ENCODE measurements around the gene APOD. TPM values are rescaled to one million over a fixed set of nuclear protein-coding genes. Genes with fewer than 3 reads are reported as not detected.

Gene APOD
- total and polyA plus RNA-seq, 4 donors = 4.7 to 85.8 (median 21.3) TPM

GRCh38 chr3:195597848-195598247 lies 14.1 kb upstream of the APOD start:
- peak overlapping the region in 1 of 2 donors; percentile 30 for H3K27ac ChIP-seq (ENCODE audit: low read depth in 1 of 2, low read length in 1 of 2)
- peaks cover 0 to 13% (median 5%) of the 10 kb centered on the region in 5 donors for H3K4me1 ChIP-seq (ENCODE audit: control insufficient read depth in 5 of 5, insufficient read depth in 5 of 5, low read length in 5 of 5)
- 68 to 69% methylated on average over 6 of the region's 6 CpGs for WGBS, 2 donors
- no peak overlapping the region for H3K4me3 ChIP-seq
- ATAC-seq (ENCODE audit: insufficient read depth, low FRiP score) (no peak), DNase-seq (peak in 2 of 3 donors; percentile 53 to 58)
- H3K27me3 ChIP-seq (ENCODE audit: control insufficient read depth in 3 of 3, insufficient read depth in 3 of 3, low read length in 2 of 3) = no peaks in the 10 kb centered on the region
- no peaks in the 10 kb centered on the region for H3K36me3 ChIP-seq (ENCODE audit: control insufficient read depth in 4 of 4, insufficient read depth in 4 of 4, low read length in 4 of 4)
- no peak overlapping the region for H3K9ac ChIP-seq (ENCODE audit: insufficient read depth in 1 of 2, low read length in 2 of 2)
- H3K9me3 ChIP-seq (ENCODE audit: control insufficient read depth in 4 of 4, insufficient read depth in 3 of 4, low read length in 3 of 4) = no peaks in the 10 kb centered on the region
- no peak for TF ChIP-seq CTCF (IDR thresholded peaks at IDR 0.05; ENCODE audit: control extremely low read depth, extremely low read depth)

- 54 to 64% methylated on average over 2 of the region's 2 CpGs for WGBS, 2 donors
- no peak overlapping the region for H3K27ac ChIP-seq (ENCODE audit: low read depth in 1 of 2, low read length in 1 of 2)
- no peaks in the 10 kb centered on the region for H3K36me3 ChIP-seq (ENCODE audit: control insufficient read depth in 4 of 4, insufficient read depth in 4 of 4, low read length in 4 of 4)
- ATAC-seq (ENCODE audit: insufficient read depth, low FRiP score) (no peak), DNase-seq (no peak)
- no peak overlapping the region for H3K4me3 ChIP-seq
- no peak for TF ChIP-seq CTCF (IDR thresholded peaks at IDR 0.05; ENCODE audit: control extremely low read depth, extremely low read depth)
- H3K4me1 ChIP-seq (ENCODE audit: control insufficient read depth in 5 of 5, insufficient read depth in 5 of 5, low read length in 5 of 5) = peaks cover 0 to 13% (median 5%) of the 10 kb centered on the region in 5 donors
- H3K27me3 ChIP-seq (ENCODE audit: control insufficient read depth in 3 of 3, insufficient read depth in 3 of 3, low read length in 2 of 3) = no peaks in the 10 kb centered on the region
- no peaks in the 10 kb centered on the region for H3K9me3 ChIP-seq (ENCODE audit: control insufficient read depth in 4 of 4, insufficient read depth in 3 of 4, low read length in 3 of 4)
- H3K9ac ChIP-seq (ENCODE audit: insufficient read depth in 1 of 2, low read length in 2 of 2) = no peak overlapping the region
These were observed 13.5 kb upstream of the APOD start for GRCh38 chr3:195597229-195597628.

- no peaks in the 10 kb centered on the region for H3K9me3 ChIP-seq (ENCODE audit: control insufficient read depth in 4 of 4, insufficient read depth in 3 of 4, low read length in 3 of 4)
- H3K4me1 ChIP-seq (ENCODE audit: control insufficient read depth in 5 of 5, insufficient read depth in 5 of 5, low read length in 5 of 5) = peaks cover 0 to 13% (median 5%) of the 10 kb centered on the region in 5 donors
- no peaks in the 10 kb centered on the region for H3K36me3 ChIP-seq (ENCODE audit: control insufficient read depth in 4 of 4, insufficient read depth in 4 of 4, low read length in 4 of 4)
- no peak overlapping the region for H3K9ac ChIP-seq (ENCODE audit: insufficient read depth in 1 of 2, low read length in 2 of 2)
- no peak for ATAC-seq (ENCODE audit: insufficient read depth, low FRiP score)
- H3K4me3 ChIP-seq = no peak overlapping the region
- WGBS, 2 donors = 55 to 65% methylated on average over 3 of the region's 3 CpGs
- H3K27me3 ChIP-seq (ENCODE audit: control insufficient read depth in 3 of 3, insufficient read depth in 3 of 3, low read length in 2 of 3) = no peaks in the 10 kb centered on the region
- H3K27ac ChIP-seq (ENCODE audit: low read depth in 1 of 2, low read length in 1 of 2) = no peak overlapping the region
- TF ChIP-seq CTCF (IDR thresholded peaks at IDR 0.05; ENCODE audit: control extremely low read depth, extremely low read depth) = no peak
- DNase-seq = peak; percentile 68 to 89 (median 88)
These were observed 13.0 kb upstream of the APOD start for GRCh38 chr3:195596765-195597171.
